Suprapubic skin (tissue), 4 donors: ENCODE measurements around the gene ALG5. TPM values are rescaled to one million over a fixed set of nuclear protein-coding genes. Genes with fewer than 3 reads are reported as not detected.

Source experiments
- DNase-seq, 2 donors: peaks; one replicate each; pipeline ENCODE4 v3.0.0-alpha.2; 2019; ENCODE audit warnings: low spot score in 2 of 2
- H3K27ac ChIP-seq: fragments of 200-600 bp; sonication (generic); one replicate; pipeline ENCODE4 v1.5.1; 2019
- H3K27me3 ChIP-seq: fragments of 200-600 bp; sonication (generic); one replicate; pipeline ENCODE4 v1.5.1; 2019
- H3K36me3 ChIP-seq: fragments of 200-600 bp; sonication (generic); one replicate; pipeline ENCODE4 v1.5.1; 2019
- H3K4me1 ChIP-seq: fragments of 200-600 bp; sonication (generic); one replicate; pipeline ENCODE4 v1.5.1; 2019
- H3K4me3 ChIP-seq: fragments of 200-600 bp; sonication (generic); one replicate; pipeline ENCODE4 v1.5.1; 2019; ENCODE audit warnings: mild to moderate bottlenecking
- H3K9me3 ChIP-seq: fragments of 200-600 bp; sonication (generic); one replicate; pipeline ENCODE4 v1.5.1; 2019
- EP300 ChIP-seq: sonication (generic); formaldehyde crosslinking; IDR thresholded peaks from one replicate; pipeline ENCODE4 v1.6.1; 2017; ENCODE audit warnings: antibody characterized with exemption
- POLR2A ChIP-seq, 2 donors: fragments of 450-650 bp; IDR thresholded peaks; one replicate each; pipeline ENCODE4 v1.6.1; 2017; ENCODE audit warnings: antibody characterized with exemption in 2 of 2, mild to moderate bottlenecking in 2 of 2, moderate library complexity in 2 of 2
- POLR2AphosphoS5 ChIP-seq, 3 donors: sonication (generic); formaldehyde crosslinking; IDR thresholded peaks; one replicate each; pipeline ENCODE4 v1.6.1; 2017; ENCODE audit warnings: antibody characterized with exemption in 3 of 3
- WGBS: methylation state at CpG from one replicate; pipeline ENCODE4 v1.1.5; 2018; 5-methylcytosine and 5-hydroxymethylcytosine counted together
- total RNA-seq, 4 donors: library from RNA; depleted of rRNA; stranded (reverse); fragments of >200 nt; gene quantifications; one replicate each; pipeline ENCODE4 v1.1.0, GENCODE V29; 2016
- TF ChIP-seq, protein P1 (sequence below), 2 donors: fragments of 200-600 bp in 1 of 2; fragments of 450-650 bp in 1 of 2; sonication (generic) in 1 of 2; IDR thresholded peaks; one replicate each; pipeline ENCODE4 v1.5.1; 2016 to 2019; ENCODE audit warnings: antibody characterized with exemption in 2 of 2, mild to moderate bottlenecking in 1 of 2, moderate library complexity in 1 of 2

ALG5 gene, protein sequence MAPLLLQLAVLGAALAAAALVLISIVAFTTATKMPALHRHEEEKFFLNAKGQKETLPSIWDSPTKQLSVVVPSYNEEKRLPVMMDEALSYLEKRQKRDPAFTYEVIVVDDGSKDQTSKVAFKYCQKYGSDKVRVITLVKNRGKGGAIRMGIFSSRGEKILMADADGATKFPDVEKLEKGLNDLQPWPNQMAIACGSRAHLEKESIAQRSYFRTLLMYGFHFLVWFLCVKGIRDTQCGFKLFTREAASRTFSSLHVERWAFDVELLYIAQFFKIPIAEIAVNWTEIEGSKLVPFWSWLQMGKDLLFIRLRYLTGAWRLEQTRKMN
- 10 to 100 TPM in 3 of 4 donors, 1 to 10 TPM in 1; 9.3 to 20.6 (median 16.7) TPM for total RNA-seq

DNA sequence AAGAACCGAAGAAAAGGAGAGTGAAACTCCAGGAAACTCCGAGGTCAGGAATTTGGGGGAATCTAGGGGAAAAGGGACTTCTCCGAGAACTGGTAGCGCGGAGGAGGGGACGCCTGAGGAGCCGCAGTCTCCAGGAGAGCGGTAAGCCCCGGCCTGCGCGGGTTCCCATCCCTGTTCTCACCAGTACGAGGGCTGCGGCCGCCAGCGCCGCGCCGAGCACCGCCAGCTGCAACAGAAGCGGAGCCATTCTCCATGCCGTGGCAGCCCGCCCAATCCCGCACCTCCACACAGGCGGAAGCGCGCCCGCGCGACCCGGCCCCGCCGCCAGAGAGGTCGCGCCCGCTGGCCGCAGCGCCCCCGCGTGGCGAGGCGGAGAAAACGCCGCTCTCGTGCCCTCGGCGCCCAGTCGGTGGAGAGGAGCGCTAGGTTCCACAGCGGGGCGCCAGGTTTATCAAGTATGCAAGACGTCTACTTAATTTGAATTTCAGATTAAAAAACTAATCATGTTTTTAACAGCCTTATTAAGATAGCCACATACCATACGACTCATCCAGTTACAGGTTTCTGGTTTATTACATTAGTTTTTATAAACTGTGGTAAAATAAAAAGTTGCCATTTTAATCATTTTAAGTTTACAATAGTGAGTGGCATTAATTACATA is at the start of gene ALG5:
ALG5 (minus strand) TSS at position 287 of the 661 bp plus-strand sequence; CDS start at position 247, 40 bp downstream.
- Histone ChIP-seq H3K27me3 (no peaks in the 10 kb centered on the region), H3K4me3 (peak within 1 kb of the TSS; percentile 68), H3K36me3 (peaks cover 25% of the 10 kb centered on the region), H3K27ac (peak within 1 kb of the TSS; percentile 98), H3K4me1 (peaks cover 20% of the 10 kb centered on the region), H3K9me3 (no peaks in the 10 kb centered on the region)
- peak; percentile 93 to 95 for DNase-seq
- WGBS: 0% methylated on average over 21 of the region's 52 CpGs
- TF ChIP-seq, protein P1, sequence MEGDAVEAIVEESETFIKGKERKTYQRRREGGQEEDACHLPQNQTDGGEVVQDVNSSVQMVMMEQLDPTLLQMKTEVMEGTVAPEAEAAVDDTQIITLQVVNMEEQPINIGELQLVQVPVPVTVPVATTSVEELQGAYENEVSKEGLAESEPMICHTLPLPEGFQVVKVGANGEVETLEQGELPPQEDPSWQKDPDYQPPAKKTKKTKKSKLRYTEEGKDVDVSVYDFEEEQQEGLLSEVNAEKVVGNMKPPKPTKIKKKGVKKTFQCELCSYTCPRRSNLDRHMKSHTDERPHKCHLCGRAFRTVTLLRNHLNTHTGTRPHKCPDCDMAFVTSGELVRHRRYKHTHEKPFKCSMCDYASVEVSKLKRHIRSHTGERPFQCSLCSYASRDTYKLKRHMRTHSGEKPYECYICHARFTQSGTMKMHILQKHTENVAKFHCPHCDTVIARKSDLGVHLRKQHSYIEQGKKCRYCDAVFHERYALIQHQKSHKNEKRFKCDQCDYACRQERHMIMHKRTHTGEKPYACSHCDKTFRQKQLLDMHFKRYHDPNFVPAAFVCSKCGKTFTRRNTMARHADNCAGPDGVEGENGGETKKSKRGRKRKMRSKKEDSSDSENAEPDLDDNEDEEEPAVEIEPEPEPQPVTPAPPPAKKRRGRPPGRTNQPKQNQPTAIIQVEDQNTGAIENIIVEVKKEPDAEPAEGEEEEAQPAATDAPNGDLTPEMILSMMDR (IDR thresholded peaks at IDR 0.05): peak; percentile 56 to 99
- TF ChIP-seq POLR2AphosphoS5 (IDR thresholded peaks at IDR 0.05) (peak in 1 of 3 donors; percentile 41), POLR2A (IDR thresholded peaks at IDR 0.05) (peak in 1 of 2 donors; percentile 48), EP300 (no peak)

- H3K36me3 ChIP-seq: peaks cover 37% of the 10 kb centered on the region
- no peak overlapping the region for H3K27ac ChIP-seq
- TF ChIP-seq POLR2A (IDR thresholded peaks at IDR 0.05) (no peak), POLR2AphosphoS5 (IDR thresholded peaks at IDR 0.05) (no peak), EP300 (no peak)
- TF ChIP-seq, protein P1 (IDR thresholded peaks at IDR 0.05): no peak
- WGBS: 86% methylated on average over 3 of the region's 3 CpGs
- no peak for DNase-seq
- H3K27me3 ChIP-seq: no peaks in the 10 kb centered on the region
- no peaks in the 10 kb centered on the region for H3K9me3 ChIP-seq
- H3K4me1 ChIP-seq: no peaks in the 10 kb centered on the region
- H3K4me3 ChIP-seq: no peak overlapping the region
These were observed 48.7 kb upstream of the ALG5 start for GRCh38 chr13:37047846-37048245.

DNA sequence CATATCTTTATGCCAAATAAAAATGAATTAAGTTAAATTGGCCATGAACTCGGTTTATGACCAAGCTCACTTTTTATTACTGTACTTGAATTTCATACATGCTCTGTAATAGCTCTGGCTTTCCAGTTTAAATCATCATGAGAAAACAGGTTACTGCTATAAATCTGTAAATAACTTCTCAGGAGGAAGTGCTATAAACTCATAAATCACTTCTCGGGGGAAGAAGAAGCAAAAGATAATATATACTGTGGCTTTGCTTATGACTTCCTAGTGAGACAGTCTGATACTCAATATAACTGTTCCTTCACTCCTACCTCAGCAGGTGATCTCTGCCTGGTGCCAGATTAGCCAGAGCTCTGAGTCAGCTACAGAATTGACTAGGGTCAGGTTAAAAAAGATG is 47.9 kb upstream of the ALG5 start:
- 84% methylated on average over 2 of the region's 2 CpGs for WGBS
- Histone ChIP-seq H3K36me3 (peaks cover 44% of the 10 kb centered on the region), H3K27ac (no peak overlapping the region), H3K9me3 (no peaks in the 10 kb centered on the region), H3K27me3 (no peaks in the 10 kb centered on the region), H3K4me1 (no peaks in the 10 kb centered on the region), H3K4me3 (no peak overlapping the region)
- TF ChIP-seq POLR2AphosphoS5 (IDR thresholded peaks at IDR 0.05) (no peak), POLR2A (IDR thresholded peaks at IDR 0.05) (no peak), EP300 (no peak)
- TF ChIP-seq, protein P1 (IDR thresholded peaks at IDR 0.05): no peak
- DNase-seq: no peak

DNA sequence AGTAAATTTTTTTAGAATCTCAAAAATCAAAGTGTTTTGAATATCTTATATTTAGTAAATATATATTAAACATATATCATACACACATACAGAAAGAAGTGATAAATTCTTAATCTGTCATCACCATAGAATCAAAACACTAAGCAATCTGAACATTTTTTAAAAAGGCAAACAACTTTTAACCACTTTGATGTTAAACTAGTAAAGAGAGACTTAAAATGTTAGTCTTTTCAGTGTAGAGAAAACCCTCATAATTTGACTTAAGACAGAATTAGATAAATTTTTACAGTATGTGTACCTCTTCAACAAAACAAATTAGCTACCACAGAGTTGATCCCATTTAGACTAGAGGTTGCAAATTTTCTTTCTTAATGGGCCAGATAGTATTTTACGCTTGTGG is 46.9 kb upstream of the ALG5 start:
- Histone ChIP-seq H3K27me3 (no peaks in the 10 kb centered on the region), H3K4me1 (no peaks in the 10 kb centered on the region), H3K36me3 (peaks cover 54% of the 10 kb centered on the region), H3K9me3 (no peaks in the 10 kb centered on the region), H3K27ac (no peak overlapping the region), H3K4me3 (no peak overlapping the region)
- TF ChIP-seq POLR2A (IDR thresholded peaks at IDR 0.05): no peak
- TF ChIP-seq EP300: no peak
- no peak for TF ChIP-seq POLR2AphosphoS5 (IDR thresholded peaks at IDR 0.05)
- TF ChIP-seq, protein P1 (IDR thresholded peaks at IDR 0.05): no peak
- WGBS: 97% methylated on average over 1 of the region's 1 CpG
- no peak for DNase-seq

GRCh38 chr13:37040789-37041188 is 41.6 kb upstream of the ALG5 start:
- no peaks in the 10 kb centered on the region for H3K9me3 ChIP-seq
- no peak overlapping the region for H3K4me3 ChIP-seq
- H3K27me3 ChIP-seq: no peaks in the 10 kb centered on the region
- TF ChIP-seq, protein P1 (IDR thresholded peaks at IDR 0.05): no peak
- H3K36me3 ChIP-seq: peaks cover 80% of the 10 kb centered on the region
- no peak for DNase-seq
- H3K4me1 ChIP-seq: no peaks in the 10 kb centered on the region
- H3K27ac ChIP-seq: no peak overlapping the region
